Left ventricle myocardium inferior (tissue), 1 donor: ENCODE measurements around the gene EHBP1L1. TPM values are rescaled to one million over a fixed set of nuclear protein-coding genes. Genes with fewer than 3 reads are reported as not detected.
A peak's percentile ranks its signal among the peaks of the same experiment; 100 is the strongest.

ENCODE experiments used
- DNase-seq: peaks from one replicate; pipeline ENCODE4 v3.0.0-alpha.2; 2020
- H3K27ac ChIP-seq: fragments of 200-600 bp; replicated peaks from 2 replicates; pipeline ENCODE4 v1.8.0; 2021
- H3K27me3 ChIP-seq: fragments of 200-600 bp; 2 replicates; pipeline ENCODE4 v1.8.0; 2021; ENCODE audit warnings: low read depth
- H3K36me3 ChIP-seq: fragments of 200-600 bp; 2 replicates; pipeline ENCODE4 v1.8.0; 2021
- H3K4me1 ChIP-seq: fragments of 200-600 bp; 2 replicates; pipeline ENCODE4 v1.8.0; 2021
- H3K4me3 ChIP-seq: fragments of 200-600 bp; 2 replicates; pipeline ENCODE4 v1.8.0; 2021; ENCODE audit warnings: mild to moderate bottlenecking, moderate library complexity
- H3K9me3 ChIP-seq: fragments of 200-600 bp; replicated peaks from 2 replicates; pipeline ENCODE4 v1.8.0; 2021
- intact Hi-C: fragments of 100-400 bp; cut with micrococcal nuclease; formaldehyde crosslinking; loops from one replicate; pipeline ENCODE4 v1.11.0; 2022
- long read RNA-seq: library from polyadenylated mRNA; unstranded; transcript quantifications from one replicate; pipeline ENCODE4 v2.0.0, GENCODE V29; 2021
- total RNA-seq: library from RNA; stranded (reverse); fragmentation: NEBNext Ultra II Directional; extraction: Animal tissue kit (Norgen Biotek cat#: 25700); gene quantifications from one replicate; pipeline ENCODE4 v1.2.1, GENCODE V29; 2021
- TF ChIP-seq, protein P1 (sequence below): fragments of 200-600 bp; IDR thresholded peaks from 2 replicates; pipeline ENCODE4 v1.8.0; 2021; ENCODE audit warnings: antibody characterized with exemption, mild to moderate bottlenecking, borderline replicate concordance
- donor health status: DM: no; HTN: yes; CAD: no; lungs with severe emphysema.

The EHBP1L1 gene
- 69.5 TPM for total RNA-seq
- long read RNA-seq, partial matches to known transcripts, result 33 of 66 reads
- long read RNA-seq, other reads (novel, unspliced or antisense), result 33 of 66 reads

DNA sequence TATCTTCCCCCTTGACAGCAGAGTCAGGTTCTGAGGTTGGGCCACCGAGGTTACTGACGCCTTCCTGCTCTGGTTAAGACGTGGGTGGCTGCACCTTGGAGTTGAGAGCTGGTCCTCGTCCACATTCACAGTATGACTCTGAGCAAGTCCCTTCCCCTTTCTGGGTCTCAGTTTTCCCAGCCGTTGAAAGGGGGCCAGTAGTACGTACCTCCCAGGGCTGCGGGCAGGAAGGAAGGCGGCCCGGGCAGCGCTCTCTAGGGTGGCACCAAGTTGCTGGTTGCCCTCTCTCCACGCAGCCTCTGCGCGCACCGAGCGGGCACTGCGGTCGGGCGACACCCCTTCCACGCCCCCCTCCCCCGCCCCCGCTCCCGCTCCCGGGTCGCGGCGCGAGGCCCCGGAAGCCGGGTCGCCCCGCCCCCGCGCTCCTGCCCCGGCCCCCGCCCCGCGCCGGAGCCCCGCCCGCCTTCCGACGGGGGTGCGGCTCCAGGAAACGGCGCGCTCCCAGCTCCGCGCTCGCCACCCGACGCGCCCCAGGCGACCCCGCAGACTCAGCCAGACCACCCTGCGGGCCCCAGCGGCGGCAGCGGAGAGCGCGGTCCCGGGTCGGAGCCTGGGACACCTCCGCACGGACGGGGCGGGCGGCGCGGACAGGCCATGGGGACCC lies at the start of gene EHBP1L1:
Gene EHBP1L1, plus strand, starts transcription at position 486 of the 664 bp plus-strand sequence. CDS start 250 bp downstream, outside the sequence.
- peak within 1 kb of the TSS; percentile 86 for H3K4me3 ChIP-seq
- no peaks in the 10 kb centered on the region for H3K9me3 ChIP-seq
- peak; percentile 81 for DNase-seq
- intact Hi-C loops, result no loop called here
- peaks cover 24% of the 10 kb centered on the region for H3K36me3 ChIP-seq
- H3K27me3 ChIP-seq, result no peaks in the 10 kb centered on the region
- H3K27ac ChIP-seq, result peak within 1 kb of the TSS; percentile 97
- TF ChIP-seq, protein P1, sequence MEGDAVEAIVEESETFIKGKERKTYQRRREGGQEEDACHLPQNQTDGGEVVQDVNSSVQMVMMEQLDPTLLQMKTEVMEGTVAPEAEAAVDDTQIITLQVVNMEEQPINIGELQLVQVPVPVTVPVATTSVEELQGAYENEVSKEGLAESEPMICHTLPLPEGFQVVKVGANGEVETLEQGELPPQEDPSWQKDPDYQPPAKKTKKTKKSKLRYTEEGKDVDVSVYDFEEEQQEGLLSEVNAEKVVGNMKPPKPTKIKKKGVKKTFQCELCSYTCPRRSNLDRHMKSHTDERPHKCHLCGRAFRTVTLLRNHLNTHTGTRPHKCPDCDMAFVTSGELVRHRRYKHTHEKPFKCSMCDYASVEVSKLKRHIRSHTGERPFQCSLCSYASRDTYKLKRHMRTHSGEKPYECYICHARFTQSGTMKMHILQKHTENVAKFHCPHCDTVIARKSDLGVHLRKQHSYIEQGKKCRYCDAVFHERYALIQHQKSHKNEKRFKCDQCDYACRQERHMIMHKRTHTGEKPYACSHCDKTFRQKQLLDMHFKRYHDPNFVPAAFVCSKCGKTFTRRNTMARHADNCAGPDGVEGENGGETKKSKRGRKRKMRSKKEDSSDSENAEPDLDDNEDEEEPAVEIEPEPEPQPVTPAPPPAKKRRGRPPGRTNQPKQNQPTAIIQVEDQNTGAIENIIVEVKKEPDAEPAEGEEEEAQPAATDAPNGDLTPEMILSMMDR, result no peak
- peaks cover 74% of the 10 kb centered on the region for H3K4me1 ChIP-seq

DNA sequence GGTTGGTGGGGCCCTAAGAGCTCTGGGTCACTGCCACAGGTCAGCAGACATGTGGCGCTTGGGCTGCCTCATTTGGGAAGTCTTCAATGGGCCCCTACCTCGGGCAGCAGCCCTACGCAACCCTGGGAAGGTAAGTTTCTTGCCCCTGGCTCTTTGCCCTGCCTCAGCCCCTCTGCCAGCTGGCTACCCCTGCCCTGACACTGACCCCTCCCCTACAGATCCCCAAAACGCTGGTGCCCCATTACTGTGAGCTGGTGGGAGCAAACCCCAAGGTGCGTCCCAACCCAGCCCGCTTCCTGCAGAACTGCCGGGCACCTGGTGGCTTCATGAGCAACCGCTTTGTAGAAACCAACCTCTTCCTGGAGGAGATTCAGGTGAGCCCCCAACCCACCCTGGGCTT lies 49.1 kb upstream of the EHBP1L1 start:
- Histone ChIP-seq H3K27ac (no peak overlapping the region), H3K4me1 (peaks cover 30% of the 10 kb centered on the region), H3K4me3 (peak overlapping the region; percentile 100), H3K27me3 (no peaks in the 10 kb centered on the region), H3K36me3 (peaks cover 53% of the 10 kb centered on the region), H3K9me3 (no peaks in the 10 kb centered on the region)
- DNase-seq, result no peak
- TF ChIP-seq, protein P1, result no peak
- intact Hi-C loops, result no loop called here

DNA sequence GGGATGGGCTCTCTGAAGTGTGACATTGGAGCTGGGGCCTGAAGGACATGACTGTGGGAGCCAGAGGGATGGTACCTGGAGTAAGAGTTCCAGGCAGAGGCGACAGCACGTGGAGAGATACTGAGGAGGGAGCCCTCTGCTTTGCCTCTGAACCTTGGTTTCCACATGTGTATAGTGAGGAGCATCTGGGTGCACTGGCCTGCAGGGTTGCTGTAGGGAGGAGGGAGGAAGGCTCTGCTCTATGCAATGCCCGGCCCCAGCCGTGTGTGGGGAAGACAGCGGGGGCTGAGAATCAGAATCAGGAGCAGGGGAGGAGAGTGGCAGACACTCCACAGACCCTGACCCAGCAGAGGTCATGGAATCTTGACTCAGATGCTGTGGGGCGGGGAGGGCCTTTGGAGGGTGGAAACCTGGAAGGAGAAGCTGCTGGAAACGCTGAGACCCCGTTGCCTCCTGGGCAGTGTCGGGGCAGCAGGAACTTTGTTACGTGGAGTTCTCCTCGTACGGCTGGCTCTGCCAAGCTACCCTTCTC lies 47.0 kb upstream of the EHBP1L1 start:
- TF ChIP-seq, protein P1, result no peak
- Histone ChIP-seq H3K36me3 (peaks cover 75% of the 10 kb centered on the region), H3K4me3 (no peak overlapping the region), H3K27me3 (no peaks in the 10 kb centered on the region), H3K4me1 (peaks cover 29% of the 10 kb centered on the region), H3K9me3 (no peaks in the 10 kb centered on the region), H3K27ac (no peak overlapping the region)
- no peak for DNase-seq
- intact Hi-C loops, result no loop called here

DNA sequence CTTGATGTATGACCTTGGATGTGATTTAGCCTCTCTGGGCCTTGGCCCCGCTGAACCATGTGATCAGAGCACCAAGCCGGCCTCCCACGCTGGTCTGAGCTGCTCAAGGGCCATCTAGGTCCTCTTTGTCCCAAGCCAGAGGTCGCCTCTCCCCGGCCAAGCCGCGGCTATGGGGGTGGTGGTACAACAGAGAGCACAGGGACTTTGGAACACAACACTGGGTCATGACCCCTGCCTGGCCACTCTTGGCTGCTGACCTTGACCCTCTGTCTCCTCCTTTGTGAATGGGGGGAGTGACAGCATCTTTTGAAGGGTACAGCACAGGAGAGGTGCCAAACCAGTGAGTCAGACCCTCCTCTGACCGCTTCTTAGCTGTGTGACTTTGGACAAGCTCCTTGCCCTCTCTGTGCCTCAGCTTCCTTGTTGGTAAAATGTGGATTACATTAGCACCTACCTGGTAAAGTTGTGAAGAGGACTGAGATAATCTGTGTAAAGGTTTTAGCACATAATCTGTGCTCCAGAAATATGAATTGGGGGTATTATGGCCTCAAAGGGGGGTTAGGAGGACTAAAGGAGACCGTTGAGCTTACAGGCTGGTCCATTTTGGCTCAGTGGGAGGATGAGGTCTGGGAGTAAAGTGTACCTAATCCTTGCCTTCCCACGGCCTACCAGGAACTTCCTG lies 46.2 kb upstream of the EHBP1L1 start:
- Histone ChIP-seq H3K4me3 (no peak overlapping the region), H3K27ac (no peak overlapping the region), H3K27me3 (no peaks in the 10 kb centered on the region), H3K9me3 (no peaks in the 10 kb centered on the region), H3K4me1 (peaks cover 22% of the 10 kb centered on the region), H3K36me3 (peaks cover 78% of the 10 kb centered on the region)
- intact Hi-C loops, result loop anchor here (10.0 kb wide), 1 partner anchor 65 kb away; the partner anchor contains the start of gene KCNK7
- TF ChIP-seq, protein P1, result no peak
- no peak for DNase-seq

DNA sequence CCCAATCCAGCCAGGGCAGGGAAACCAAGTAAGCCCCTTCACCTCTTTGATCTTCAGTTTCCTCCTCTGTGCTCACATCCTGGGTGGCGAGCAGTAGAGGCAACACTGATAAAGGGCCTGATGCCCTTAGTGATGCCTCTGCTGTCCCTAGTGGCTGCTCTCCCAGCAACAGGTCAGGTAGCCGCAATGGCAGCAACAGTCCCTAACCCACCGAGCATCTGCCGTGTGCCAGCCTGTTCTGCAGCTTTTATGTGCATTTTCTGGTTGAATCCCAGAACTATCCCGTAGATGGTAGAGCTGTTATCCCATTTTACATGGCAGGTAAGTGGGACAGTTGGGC lies 45.7 kb upstream of the EHBP1L1 start:
- no peak overlapping the region for H3K27ac ChIP-seq
- peaks cover 20% of the 10 kb centered on the region for H3K4me1 ChIP-seq
- DNase-seq, result no peak
- intact Hi-C loops, result loop anchor here (10.0 kb wide), 1 partner anchor 65 kb away; the partner anchor contains the start of gene KCNK7
- H3K4me3 ChIP-seq, result no peak overlapping the region
- H3K9me3 ChIP-seq, result no peaks in the 10 kb centered on the region
- H3K36me3 ChIP-seq, result peaks cover 80% of the 10 kb centered on the region
- TF ChIP-seq, protein P1, result no peak
- H3K27me3 ChIP-seq, result no peaks in the 10 kb centered on the region
